ENCODE data around the gene SPATA9.
A peak's percentile ranks its signal among the peaks of the same experiment; 100 is the strongest.
"Not testable (repeated sequence)": the region's sequence is repeated elsewhere in the genome, so short reads cannot be mapped to it uniquely, and the experiment has no call there.

The SPATA9 gene

GRCh38 chr5:95715799-95716461 is 33.1 kb upstream of the SPATA9 start:
- DNase-seq, result no peak

- DNase-seq, result no peak
Measured at GRCh38 chr5:95713960-95714710, 31.3 kb upstream of the SPATA9 start.

GRCh38 chr5:95713246-95713645 is 30.5 kb upstream of the SPATA9 start:
- DNase-seq, result not testable (repeated sequence)

GRCh38 chr5:95712347-95712958 is 29.7 kb upstream of the SPATA9 start:
- DNase-seq, result peak in 1 of 2 experiments; percentile 6

GRCh38 chr5:95711501-95712346 is 28.9 kb upstream of the SPATA9 start:
- DNase-seq, result no peak

- not testable (repeated sequence) for DNase-seq
Measured at GRCh38 chr5:95710651-95711500, 28.1 kb upstream of the SPATA9 start.

- no peak for DNase-seq
Measured at GRCh38 chr5:95709967-95710650, 27.3 kb upstream of the SPATA9 start.

GRCh38 chr5:95708876-95709275 is 26.1 kb upstream of the SPATA9 start:
- DNase-seq, result no peak

GRCh38 chr5:95707534-95708188 is 24.9 kb upstream of the SPATA9 start:
- DNase-seq, result not testable (repeated sequence)

GRCh38 chr5:95707055-95707454 is 24.3 kb upstream of the SPATA9 start:
- no peak for DNase-seq

GRCh38 chr5:95706196-95706595 is 23.4 kb upstream of the SPATA9 start:
- not testable (repeated sequence) for DNase-seq

GRCh38 chr5:95704150-95704549 is 21.4 kb upstream of the SPATA9 start:
- DNase-seq, result no peak

- no peak for DNase-seq
Measured at GRCh38 chr5:95701074-95701473, 18.3 kb upstream of the SPATA9 start.

- no peak for DNase-seq
Measured at GRCh38 chr5:95699337-95699736, 16.5 kb upstream of the SPATA9 start.

- DNase-seq, result no peak
Measured at GRCh38 chr5:95697781-95698681, 15.2 kb upstream of the SPATA9 start.

GRCh38 chr5:95690333-95690732 is 7.5 kb upstream of the SPATA9 start:
- no peak for DNase-seq

- DNase-seq, result no peak
Measured at GRCh38 chr5:95689680-95690079, 6.9 kb upstream of the SPATA9 start.

- no peak for DNase-seq
Measured at GRCh38 chr5:95686651-95687050, 3.9 kb upstream of the SPATA9 start.

GRCh38 chr5:95684361-95684760 is 1.6 kb upstream of the SPATA9 start:
- no peak for DNase-seq

GRCh38 chr5:95673081-95673480 is 9.7 kb downstream of the SPATA9 start:
- no peak for DNase-seq

Measured in NCI-H187 (cell line).